Adipocyte (in vitro differentiated cells): Measurements from ENCODE around the gene CRYM.
"Not testable (repeated sequence)": the region's sequence is repeated elsewhere in the genome, so short reads cannot be mapped to it uniquely, and the experiment has no call there.

ENCODE experiments used
- DNase-seq: peaks from one replicate; pipeline ENCODE4 v3.0.0-alpha.2; 2015; ENCODE audit warnings: low read depth
- H3K27me3 ChIP-seq: replicated peaks from 2 replicates; pipeline ENCODE4 v1.7.0; 2013; ENCODE audit warnings: mild to moderate bottlenecking, low read length, moderate library complexity; ENCODE audit not compliant: control insufficient read depth, insufficient read depth
- H3K36me3 ChIP-seq: 2 replicates; pipeline ENCODE4 v1.7.0; 2013; ENCODE audit warnings: low read length, mild to moderate bottlenecking, moderate library complexity; ENCODE audit not compliant: control insufficient read depth, insufficient read depth, severe bottlenecking
- H3K4me1 ChIP-seq: 2 replicates; pipeline ENCODE4 v1.7.0; 2013; ENCODE audit warnings: mild to moderate bottlenecking, low read length, moderate library complexity; ENCODE audit not compliant: control insufficient read depth, insufficient read depth
- H3K4me3 ChIP-seq: 2 replicates; pipeline ENCODE4 v1.7.0; 2013; ENCODE audit warnings: mild to moderate bottlenecking, low read length, moderate library complexity
- H3K9ac ChIP-seq: 2 replicates; pipeline ENCODE4 v1.7.0; 2013; ENCODE audit warnings: mild to moderate bottlenecking, low read length, moderate library complexity
- H3K9me3 ChIP-seq: 2 replicates; pipeline ENCODE4 v1.7.0; 2013; ENCODE audit warnings: mild to moderate bottlenecking, low read length, moderate library complexity; ENCODE audit not compliant: control insufficient read depth

The CRYM gene

GRCh38 chr16:21277045-21277926 is 804 bp downstream of the CRYM start:
- Histone ChIP-seq H3K4me3 (peak overlapping the region; percentile 78), H3K36me3 (no peaks in the 10 kb centered on the region), H3K9ac (peak overlapping the region; percentile 53), H3K27me3 (peaks cover 25% of the 10 kb centered on the region), H3K9me3 (no peaks in the 10 kb centered on the region), H3K4me1 (peaks cover 5% of the 10 kb centered on the region)
- DNase-seq: no peak

GRCh38 chr16:21276090-21276489 is 2.0 kb downstream of the CRYM start:
- Histone ChIP-seq H3K36me3 (no peaks in the 10 kb centered on the region), H3K9ac (no peak overlapping the region), H3K4me1 (peaks cover 5% of the 10 kb centered on the region), H3K4me3 (no peak overlapping the region), H3K27me3 (peaks cover 25% of the 10 kb centered on the region), H3K9me3 (no peaks in the 10 kb centered on the region)
- no peak for DNase-seq

GRCh38 chr16:21275529-21275928 is 2.6 kb downstream of the CRYM start:
- Histone ChIP-seq H3K4me1 (peaks cover 5% of the 10 kb centered on the region), H3K27me3 (peaks cover 25% of the 10 kb centered on the region), H3K36me3 (no peaks in the 10 kb centered on the region), H3K4me3 (no peak overlapping the region), H3K9ac (no peak overlapping the region), H3K9me3 (no peaks in the 10 kb centered on the region)
- no peak for DNase-seq

GRCh38 chr16:21274172-21274726 is 3.8 kb downstream of the CRYM start:
- Histone ChIP-seq H3K4me1 (peaks cover 5% of the 10 kb centered on the region), H3K4me3 (no peak overlapping the region), H3K36me3 (no peaks in the 10 kb centered on the region), H3K9me3 (no peaks in the 10 kb centered on the region), H3K27me3 (peaks cover 25% of the 10 kb centered on the region), H3K9ac (no peak overlapping the region)
- no peak for DNase-seq

GRCh38 chr16:21272763-21273162 is 5.3 kb downstream of the CRYM start:
- H3K4me3 ChIP-seq, H3K9ac ChIP-seq, H3K9me3 ChIP-seq, DNase-seq, H3K4me1 ChIP-seq, H3K36me3 ChIP-seq: not testable (repeated sequence)
- peaks cover 23% of the 10 kb centered on the region for H3K27me3 ChIP-seq

- Histone ChIP-seq H3K9ac (no peak overlapping the region), H3K4me1 (no peaks in the 10 kb centered on the region), H3K36me3 (no peaks in the 10 kb centered on the region), H3K9me3 (no peaks in the 10 kb centered on the region), H3K4me3 (no peak overlapping the region), H3K27me3 (peaks cover 17% of the 10 kb centered on the region)
- DNase-seq: no peak
Observed at GRCh38 chr16:21272253-21272652, 5.8 kb downstream of the CRYM start.

GRCh38 chr16:21268236-21268635 is 9.9 kb downstream of the CRYM start:
- no peak overlapping the region for H3K9ac ChIP-seq
- peaks cover 11% of the 10 kb centered on the region for H3K4me1 ChIP-seq
- no peak for DNase-seq
- no peaks in the 10 kb centered on the region for H3K36me3 ChIP-seq
- no peak overlapping the region for H3K4me3 ChIP-seq
- H3K9me3 ChIP-seq: no peaks in the 10 kb centered on the region
- no peaks in the 10 kb centered on the region for H3K27me3 ChIP-seq

- no peak for DNase-seq
- no peaks in the 10 kb centered on the region for H3K27me3 ChIP-seq
- no peak overlapping the region for H3K4me3 ChIP-seq
- no peak overlapping the region for H3K9ac ChIP-seq
- no peaks in the 10 kb centered on the region for H3K9me3 ChIP-seq
- peaks cover 11% of the 10 kb centered on the region for H3K4me1 ChIP-seq
- H3K36me3 ChIP-seq: no peaks in the 10 kb centered on the region
Observed at GRCh38 chr16:21267298-21267697, 10.8 kb downstream of the CRYM start.

GRCh38 chr16:21265104-21265837 is 12.8 kb downstream of the CRYM start:
- Histone ChIP-seq H3K4me1 (peaks cover 22% of the 10 kb centered on the region), H3K27me3 (no peaks in the 10 kb centered on the region), H3K9ac (no peak overlapping the region), H3K9me3 (no peaks in the 10 kb centered on the region), H3K36me3 (no peaks in the 10 kb centered on the region), H3K4me3 (no peak overlapping the region)
- no peak for DNase-seq

GRCh38 chr16:21264571-21265036 is 13.5 kb downstream of the CRYM start:
- no peak for DNase-seq
- no peaks in the 10 kb centered on the region for H3K9me3 ChIP-seq
- peaks cover 22% of the 10 kb centered on the region for H3K4me1 ChIP-seq
- no peak overlapping the region for H3K4me3 ChIP-seq
- no peaks in the 10 kb centered on the region for H3K27me3 ChIP-seq
- H3K9ac ChIP-seq: no peak overlapping the region
- H3K36me3 ChIP-seq: no peaks in the 10 kb centered on the region
